Left cardiac atrium (tissue), 4 donors: ENCODE results near the gene MAGEA6. TPM values are rescaled to one million over a fixed set of nuclear protein-coding genes. Genes with fewer than 3 reads are reported as not detected.
"Not testable (repeated sequence)": the region's sequence is repeated elsewhere in the genome, so short reads cannot be mapped to it uniquely, and the experiment has no call there.

Experiments used
- ATAC-seq, 2 donors: fragments of 200-7000 bp; cut with Tn5 transposase; one replicate each; pipeline ENCODE4 v1.9.1; 2020; ENCODE audit warnings: mild to moderate bottlenecking in 2 of 2, moderate library complexity in 2 of 2
- DNase-seq: peaks from one replicate; pipeline ENCODE4 v3.0.0-alpha.2; 2020
- intact Hi-C, 2 donors: fragments of 100-400 bp; cut with DNase I; formaldehyde crosslinking; loops; one replicate each; pipeline versions ENCODE4 v1.14.1 to v1.15.1; 2022 to 2023
- total RNA-seq, 2 donors: library from RNA; stranded (reverse); fragmentation: NEBNext Ultra II Directional; extraction: Animal tissue kit (Norgen Biotek cat#: 25700); gene quantifications; one replicate each; pipeline ENCODE4 v1.2.1, GENCODE V29; 2021
- donor health status: DM: no; HTN: yes; CAD: no.
- donor health status: DM: no; HTN: yes; CAD: no; lungs with severe emphysema.
- donor health status: DM: yes; HTN: yes; CAD: no.
- donor health status: Dilated cardiomyopathy.

MAGEA6 gene
- total RNA-seq, 2 donors from 2014 or later: not detected

DNA sequence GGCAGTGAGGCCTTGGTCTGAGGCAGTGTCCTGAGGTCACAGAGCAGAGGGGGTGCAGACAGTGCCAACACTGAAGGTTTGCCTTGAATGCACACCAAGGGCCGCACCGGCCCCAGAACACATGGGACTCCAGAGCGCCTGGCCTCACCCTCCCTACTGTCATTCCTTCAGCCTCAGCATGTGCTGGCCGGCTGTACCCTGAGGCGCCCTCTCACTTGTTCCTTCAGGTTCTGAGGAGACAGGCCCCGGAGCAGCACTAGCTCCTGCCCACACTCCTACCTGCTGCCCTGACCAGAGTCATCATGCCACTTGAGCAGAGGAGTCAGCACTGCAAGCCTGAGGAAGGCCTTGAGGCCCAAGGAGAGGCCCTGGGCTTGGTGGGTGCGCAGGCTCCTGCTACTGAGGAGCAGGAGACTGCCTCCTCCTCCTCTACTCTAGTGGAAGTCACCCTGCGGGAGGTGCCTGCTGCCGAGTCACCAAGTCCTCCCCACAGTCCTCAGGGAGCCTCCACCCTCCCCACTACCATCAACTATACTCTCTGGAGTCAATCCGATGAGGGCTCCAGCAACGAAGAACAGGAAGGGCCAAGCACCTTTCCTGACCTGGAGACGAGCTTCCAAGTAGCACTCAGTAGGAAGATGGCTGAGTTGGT lies 33.5 kb downstream of the MAGEA6 start:
- no peak for DNase-seq
- ATAC-seq: no peak
- intact Hi-C loops: no loop called here

DNA sequence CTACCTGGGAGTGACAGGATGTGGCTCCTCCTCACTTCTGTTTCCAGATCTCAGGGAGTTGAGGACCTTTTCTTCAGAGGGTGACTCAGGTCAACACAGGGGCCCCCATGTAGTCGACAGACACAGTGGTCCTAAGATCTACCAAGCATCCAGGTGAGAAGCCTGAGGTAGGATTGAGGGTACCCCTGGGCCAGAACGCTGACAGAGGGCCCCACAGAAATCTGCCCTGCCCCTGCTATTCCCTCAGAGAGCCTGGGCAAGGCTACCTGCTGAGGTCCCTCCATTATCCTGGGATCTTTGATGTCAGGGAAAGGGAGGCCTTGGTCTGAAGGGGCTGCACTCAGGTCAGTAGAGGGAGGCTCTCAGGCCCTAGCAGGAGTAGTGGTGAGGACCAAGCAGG lies 34.4 kb downstream of the MAGEA6 start:
- intact Hi-C loops: no loop called here
- ATAC-seq (no peak), DNase-seq (no peak)

DNA sequence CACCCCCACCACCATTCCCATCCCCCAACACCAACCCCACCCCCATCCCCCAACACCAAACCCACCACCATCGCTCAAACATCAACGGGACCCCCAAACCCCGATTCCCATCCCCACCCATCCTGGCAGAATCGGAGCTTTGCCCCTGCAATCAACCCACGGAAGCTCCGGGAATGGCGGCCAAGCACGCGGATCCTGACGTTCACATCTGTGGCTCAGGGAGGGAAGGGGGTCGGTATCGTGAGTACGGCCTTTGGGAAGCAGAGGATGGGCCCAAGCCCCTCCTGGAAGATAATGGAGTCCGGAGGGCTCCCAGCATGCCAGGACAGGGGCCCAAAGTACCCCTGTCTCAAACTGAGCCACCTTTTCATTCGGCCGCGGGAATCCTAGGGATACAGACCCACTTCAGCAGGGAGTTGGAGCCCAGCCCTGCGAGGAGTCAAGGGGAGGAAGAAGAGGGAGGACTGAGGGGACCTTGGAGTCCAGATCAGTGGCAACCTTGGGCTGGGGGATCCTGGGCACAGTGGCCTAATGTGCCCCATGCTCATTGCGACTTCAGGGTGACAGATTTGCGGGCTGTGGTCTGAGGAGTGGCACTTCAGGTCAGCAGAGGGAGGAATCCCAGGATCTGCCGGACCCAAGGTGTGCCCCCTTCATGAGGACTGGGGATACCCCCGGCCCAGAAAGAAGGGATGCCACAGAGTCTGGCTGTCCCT lies 35.2 kb downstream of the MAGEA6 start:
- intact Hi-C loops, DNase-seq, ATAC-seq: not testable (repeated sequence)

DNA sequence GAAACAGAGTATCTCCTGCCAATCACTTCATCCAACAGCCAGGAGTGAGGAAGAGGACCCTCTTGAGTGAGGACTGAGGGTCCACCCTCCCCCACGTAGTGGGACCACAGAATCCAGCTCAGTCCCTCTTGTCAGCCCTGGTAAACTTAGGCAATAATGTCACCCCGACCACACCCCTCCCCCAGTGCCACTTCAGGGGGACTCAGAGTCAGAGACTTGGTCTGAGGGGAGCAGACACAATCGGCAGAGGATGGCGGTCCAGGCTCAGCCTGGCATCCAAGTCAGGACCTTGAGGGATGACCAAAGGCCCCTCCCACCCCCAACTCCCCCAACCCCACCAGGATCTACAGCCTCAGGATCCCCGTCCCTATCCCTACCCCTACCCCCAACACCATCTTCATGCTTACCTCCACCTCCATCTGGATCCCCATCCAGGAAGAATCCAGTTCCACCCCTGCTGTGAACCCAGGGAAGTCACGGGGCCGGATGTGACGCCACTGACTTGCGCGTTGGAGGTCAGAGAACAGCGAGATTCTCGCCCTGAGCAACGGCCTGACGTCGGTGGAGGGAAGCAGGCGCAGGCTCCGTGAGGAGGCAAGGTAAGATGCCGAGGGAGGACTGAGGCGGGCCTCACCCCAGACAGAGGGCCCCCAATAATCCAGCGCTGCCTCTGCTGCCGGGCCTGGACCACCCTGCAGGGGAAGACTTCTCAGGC lies 36.1 kb downstream of the MAGEA6 start, which contains the start of the genes CSAG1 and MAGEA12:
CSAG1 (minus strand) TSS at position 461 of the 715 bp plus-strand sequence. CDS start 1,261 bp downstream, outside the sequence.
MAGEA12 (plus strand) TSS at position 497 of the 715 bp plus-strand sequence. CDS start 2,405 bp downstream, outside the sequence.
- intact Hi-C loops: no loop called here
- DNase-seq (no peak), ATAC-seq (no peak)

DNA sequence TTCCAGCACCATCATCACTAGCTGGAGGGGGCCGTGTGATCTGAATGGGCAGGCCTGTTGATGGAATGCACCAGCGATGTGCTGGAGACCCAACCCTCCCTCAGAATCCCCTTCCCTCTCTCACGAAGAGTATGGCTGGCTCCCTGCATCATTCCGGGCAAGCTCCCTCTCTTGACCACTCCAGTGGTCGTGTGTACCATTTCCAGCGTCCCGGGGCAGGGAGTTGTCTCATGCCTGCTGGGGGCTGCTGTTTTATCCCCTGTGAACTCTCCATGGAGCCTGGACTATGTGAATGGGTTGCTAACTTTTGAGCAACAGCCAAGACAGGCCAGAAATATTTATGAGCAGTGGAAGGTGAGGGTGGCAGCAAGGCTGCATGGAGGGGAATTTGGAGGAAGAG lies 44.1 kb downstream of the MAGEA6 start:
- intact Hi-C loops: no loop called here
- DNase-seq: no peak
- ATAC-seq: no peak

Other genes with a start within 250 kb of the MAGEA6 start
- not detected for gene GABRQ, start 131.8 kb downstream of the MAGEA6 start, total RNA-seq
- not detected for gene MAGEA3, start 70.9 kb downstream of the MAGEA6 start, total RNA-seq
- gene CSAG2, start 60.4 kb downstream of the MAGEA6 start, total RNA-seq: not detected
- not detected for gene MAGEA2B, start 55.1 kb downstream of the MAGEA6 start, total RNA-seq
- not detected for gene CSAG1, start 36.0 kb downstream of the MAGEA6 start, total RNA-seq
- gene MAGEA12, start 35.9 kb downstream of the MAGEA6 start, total RNA-seq: not detected
- not detected for gene MAGEA2, start 15.8 kb downstream of the MAGEA6 start, total RNA-seq
- gene CSAG3, start 10.5 kb downstream of the MAGEA6 start, total RNA-seq: not detected
- 10 to 100 TPM; 20.3 to 24.5 TPM for gene CETN2, start 61.1 kb upstream of the MAGEA6 start, total RNA-seq
- gene NSDHL, start 61.4 kb upstream of the MAGEA6 start, total RNA-seq: 10 to 100 TPM; 21.4 to 27.0 TPM
- gene ZNF185, start 128.4 kb upstream of the MAGEA6 start, total RNA-seq: 1 to 10 TPM; 1.7 to 3.2 TPM
- gene PNMA5, start 224.4 kb upstream of the MAGEA6 start, total RNA-seq: under 1 TPM in 1 of 2 donors, not detected in 1; 0.06 TPM